Right atrium auricular region (tissue), 2 donors: ENCODE data around the gene TBKBP1. TPM values are rescaled to one million over a fixed set of nuclear protein-coding genes. Genes with fewer than 3 reads are reported as not detected.

ENCODE experiments used
- DNase-seq: peaks from one replicate; pipeline ENCODE4 v3.0.0-alpha.2; 2019; ENCODE audit warnings: low spot score
- H3K27ac ChIP-seq, 2 donors: fragments of 200-600 bp; sonication (generic); 1 replicate in 1 of 2; 2 replicates in 1 of 2; pipeline ENCODE4 v1.5.1; 2016 to 2019
- H3K27me3 ChIP-seq, 2 donors: fragments of 200-600 bp; sonication (generic); one replicate each; pipeline versions ENCODE4 v1.5.1 to v1.6.0; 2017 to 2019
- H3K36me3 ChIP-seq: fragments of 200-600 bp; sonication (generic); one replicate; pipeline ENCODE4 v1.5.1; 2016
- H3K4me1 ChIP-seq, 2 donors: fragments of 200-600 bp; sonication (generic); one replicate each; pipeline versions ENCODE4 v1.5.1 to v1.6.0; 2017 to 2019
- H3K4me3 ChIP-seq, 2 donors: fragments of 200-600 bp; sonication (generic); 1 replicate in 1 of 2; 2 replicates in 1 of 2; pipeline ENCODE4 v1.5.1; 2017 to 2019; ENCODE audit warnings: mild to moderate bottlenecking in 1 of 2, moderate library complexity in 1 of 2
- H3K9me3 ChIP-seq, 2 donors: fragments of 200-600 bp; sonication (generic); one replicate each; pipeline ENCODE4 v1.5.1; 2019
- CTCF ChIP-seq, 2 donors: fragments of 200-600 bp; sonication (generic); IDR thresholded peaks; one replicate each; pipeline ENCODE4 v1.5.1; 2019; ENCODE audit warnings: antibody characterized with exemption in 2 of 2
- total RNA-seq, 2 donors: library from RNA; depleted of rRNA; stranded (reverse); fragments of >200 nt; gene quantifications; one replicate each; pipeline ENCODE4 v1.1.0, GENCODE V29; 2016

TBKBP1 gene
- total RNA-seq, 2 donors from 2014 or later = 10.9 to 13.7 TPM

GRCh38 chr17:47741109-47741792 lies 47.3 kb downstream of the TBKBP1 start:
- Histone ChIP-seq H3K27me3 (no peaks in the 10 kb centered on the region), H3K4me1 (no peaks in the 10 kb centered on the region), H3K36me3 (no peaks in the 10 kb centered on the region), H3K4me3 (no peak overlapping the region), H3K27ac (no peak overlapping the region), H3K9me3 (no peaks in the 10 kb centered on the region)
- TF ChIP-seq CTCF (IDR thresholded peaks at IDR 0.05) = no peak
- peak; percentile 51 for DNase-seq

- Histone ChIP-seq H3K27ac (no peak overlapping the region), H3K4me3 (no peak overlapping the region), H3K4me1 (no peaks in the 10 kb centered on the region), H3K27me3 (no peaks in the 10 kb centered on the region), H3K9me3 (no peaks in the 10 kb centered on the region), H3K36me3 (no peaks in the 10 kb centered on the region)
- no peak for TF ChIP-seq CTCF (IDR thresholded peaks at IDR 0.05)
- no peak for DNase-seq
Measured at GRCh38 chr17:47741793-47742145, 47.8 kb downstream of the TBKBP1 start.

GRCh38 chr17:47742319-47743181 lies 48.6 kb downstream of the TBKBP1 start:
- DNase-seq = peak; percentile 42
- Histone ChIP-seq H3K36me3 (no peaks in the 10 kb centered on the region), H3K4me3 (no peak overlapping the region), H3K4me1 (no peaks in the 10 kb centered on the region), H3K27ac (no peak overlapping the region), H3K27me3 (no peaks in the 10 kb centered on the region), H3K9me3 (no peaks in the 10 kb centered on the region)
- peak in 1 of 2 donors; percentile 51 for TF ChIP-seq CTCF (IDR thresholded peaks at IDR 0.05)

GRCh38 chr17:47744168-47745036 lies 50.4 kb downstream of the TBKBP1 start:
- no peak overlapping the region for H3K4me3 ChIP-seq
- H3K36me3 ChIP-seq = no peaks in the 10 kb centered on the region
- no peaks in the 10 kb centered on the region for H3K4me1 ChIP-seq
- DNase-seq = peak; percentile 42
- no peak for TF ChIP-seq CTCF (IDR thresholded peaks at IDR 0.05)
- no peaks in the 10 kb centered on the region for H3K27me3 ChIP-seq
- H3K27ac ChIP-seq = no peak overlapping the region
- no peaks in the 10 kb centered on the region for H3K9me3 ChIP-seq

GRCh38 chr17:47745037-47745380 lies 51.0 kb downstream of the TBKBP1 start:
- DNase-seq = no peak
- TF ChIP-seq CTCF (IDR thresholded peaks at IDR 0.05) = peak in 1 of 2 donors; percentile 21
- Histone ChIP-seq H3K9me3 (no peaks in the 10 kb centered on the region), H3K4me3 (no peak overlapping the region), H3K36me3 (no peaks in the 10 kb centered on the region), H3K4me1 (no peaks in the 10 kb centered on the region), H3K27ac (no peak overlapping the region), H3K27me3 (no peaks in the 10 kb centered on the region)
